Measurements from ENCODE around the gene CPA2. TPM values are rescaled to one million over a fixed set of nuclear protein-coding genes. Genes with fewer than 3 reads are reported as not detected.

Gene CPA2
- total RNA-seq = 0.11 TPM in 1 of 2 replicates, not detected in the other

DNA sequence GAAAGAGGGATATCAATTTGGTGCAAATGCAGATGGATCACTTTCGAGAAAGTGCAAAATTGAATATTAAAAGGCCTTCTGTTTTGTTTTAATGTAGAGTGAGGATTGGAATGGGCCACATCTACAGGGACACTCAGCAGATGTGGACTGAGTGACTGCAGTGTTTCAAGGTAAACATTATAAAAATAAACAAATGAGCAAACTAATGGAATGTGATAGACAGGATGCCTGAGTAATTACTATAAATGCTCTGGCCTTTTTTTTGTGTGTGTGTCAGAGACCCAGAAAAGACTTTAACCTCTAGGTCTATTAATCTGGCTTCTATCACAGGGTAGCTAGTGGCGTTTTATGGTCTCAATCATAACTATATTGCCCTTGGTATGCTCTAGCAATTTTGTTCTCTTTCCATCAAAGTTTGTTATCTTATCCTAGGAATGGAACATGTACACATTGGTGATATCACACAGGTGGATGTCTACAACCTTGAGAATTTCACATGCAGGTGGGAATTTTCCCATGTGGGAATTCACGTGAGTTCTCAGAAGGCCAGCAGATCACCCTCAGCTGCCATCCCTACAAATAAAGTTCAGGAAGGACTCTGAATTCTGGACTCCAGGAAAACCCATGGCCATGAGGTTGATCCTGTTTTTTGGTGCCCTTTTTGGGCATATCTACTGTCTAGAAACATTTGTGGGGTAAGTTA is at the start of gene CPA2:
CPA2 (plus strand) TSS at position 606 of the 703 bp plus-strand sequence; CDS start at position 625, 19 bp downstream.

DNA sequence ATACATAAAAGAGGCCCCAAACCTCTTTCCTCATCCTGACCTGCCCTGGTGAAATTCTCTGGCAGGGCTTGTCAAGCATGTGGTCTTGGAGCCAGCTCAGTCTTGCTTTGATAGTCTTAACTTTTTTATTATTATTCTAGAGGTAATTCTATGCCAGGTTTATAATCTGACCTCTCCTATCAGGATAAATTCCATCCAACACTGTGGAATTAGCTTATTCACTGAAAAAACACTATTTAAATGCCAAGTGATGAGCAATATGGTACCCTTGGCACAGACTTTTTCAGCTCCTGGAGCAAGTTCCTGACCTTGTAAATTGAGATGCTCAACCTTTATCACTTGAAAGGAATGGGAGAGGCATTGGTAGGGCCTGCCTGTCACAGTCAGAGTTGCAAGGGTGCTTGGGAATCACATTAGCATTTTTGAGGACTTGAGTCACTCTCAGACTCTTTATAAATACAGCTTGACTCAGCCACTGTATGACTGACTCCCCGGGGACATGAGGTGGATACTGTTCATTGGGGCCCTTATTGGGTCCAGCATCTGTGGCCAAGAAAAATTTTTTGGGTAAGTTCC is 26.1 kb downstream of the CPA2 start, which contains the start of gene CPA4:
CPA4 (plus strand) TSS at position 480 of the 576 bp plus-strand sequence; CDS start at position 500, 20 bp downstream.

Other genes starting within 250 kb of the CPA2 start
- 9.8 and 17.6 TPM in 2 replicates for gene ZC3HC1, start 215.5 kb upstream of the CPA2 start, total RNA-seq
- gene KLHDC10, start 196.3 kb upstream of the CPA2 start, total RNA-seq = 10.6 and 13.2 TPM in 2 replicates
- 14.4 and 15.1 TPM in 2 replicates for gene TMEM209, start 61.5 kb upstream of the CPA2 start, total RNA-seq
- not detected in 2 replicates for gene SSMEM1, start 59.0 kb upstream of the CPA2 start, total RNA-seq
- gene CPA4, start 26.3 kb downstream of the CPA2 start, total RNA-seq = 3.4 and 10.8 TPM in 2 replicates
- not detected in 2 replicates for gene CPA5, start 78.0 kb downstream of the CPA2 start, total RNA-seq
- gene CPA1, start 113.6 kb downstream of the CPA2 start, total RNA-seq = not detected in 2 replicates
- gene CEP41, start 174.2 kb downstream of the CPA2 start, total RNA-seq = 9.2 and 19.4 TPM in 2 replicates
- gene MEST, start 225.2 kb downstream of the CPA2 start, total RNA-seq = 5.6 and 20.4 TPM in 2 replicates

All from hair follicular keratinocyte (primary cell).